ENCODE measurements around the gene STK38L. TPM values are rescaled to one million over a fixed set of nuclear protein-coding genes. Genes with fewer than 3 reads are reported as not detected.

Gene STK38L
- total RNA-seq, 4 donors from 2014 or later = 26.9 to 69.3 (median 49.9) TPM

GRCh38 chr12:27337376-27337775 is 93.3 kb downstream of the STK38L start:
- no peak for DNase-seq
- no peaks in the 10 kb centered on the region for H3K27me3 ChIP-seq
- intact Hi-C loops (cut with DNase I; ENCODE audit: low total_unique reads) = no loop called here

DNA sequence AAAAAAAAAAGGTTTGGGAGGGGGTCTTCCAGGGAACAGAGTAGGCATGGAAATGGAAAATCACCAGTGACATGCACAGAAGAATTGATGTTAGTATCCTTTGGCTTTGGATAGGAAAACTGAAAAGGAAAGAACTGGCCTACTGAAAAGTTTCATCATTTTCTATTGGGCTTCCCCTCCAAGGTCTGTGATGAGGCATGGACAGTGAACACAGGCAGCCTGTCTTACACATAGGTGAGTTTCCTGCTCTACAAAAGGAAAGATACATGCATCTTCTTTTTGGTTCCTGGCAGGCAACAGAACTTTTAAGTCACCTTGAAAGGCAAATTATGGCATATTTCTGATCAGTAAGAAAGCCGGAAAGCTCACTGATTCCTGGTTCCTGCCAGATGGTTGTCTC is 94.4 kb downstream of the STK38L start:
- Histone ChIP-seq H3K36me3 (no peaks in the 10 kb centered on the region), H3K4me3 (no peak overlapping the region), H3K27ac (no peak overlapping the region), H3K27me3 (no peaks in the 10 kb centered on the region), H3K4me1 (no peaks in the 10 kb centered on the region), H3K9me3 (no peaks in the 10 kb centered on the region)
- intact Hi-C loops (cut with DNase I; ENCODE audit: low total_unique reads) = no loop called here
- no peak for DNase-seq
- TF ChIP-seq CTCF (IDR thresholded peaks at IDR 0.05) (no peak), POLR2A (IDR thresholded peaks at IDR 0.05) (no peak)

More at GRCh38 chr12:27337376-27337775, 93.3 kb downstream of the STK38L start:
- Histone ChIP-seq H3K4me1 (no peaks in the 10 kb centered on the region), H3K4me3 (no peak overlapping the region), H3K9me3 (no peaks in the 10 kb centered on the region), H3K27ac (no peak overlapping the region), H3K36me3 (no peaks in the 10 kb centered on the region)
- TF ChIP-seq CTCF (IDR thresholded peaks at IDR 0.05) = no peak
- no peak for TF ChIP-seq POLR2A (IDR thresholded peaks at IDR 0.05)

GRCh38 chr12:27340971-27341370 is 96.9 kb downstream of the STK38L start:
- Histone ChIP-seq H3K27me3 (no peaks in the 10 kb centered on the region), H3K27ac (no peak overlapping the region), H3K4me1 (no peaks in the 10 kb centered on the region), H3K9me3 (no peaks in the 10 kb centered on the region), H3K4me3 (no peak overlapping the region), H3K36me3 (no peaks in the 10 kb centered on the region)
- DNase-seq = no peak
- TF ChIP-seq CTCF (IDR thresholded peaks at IDR 0.05) (no peak), POLR2A (IDR thresholded peaks at IDR 0.05) (no peak)
- intact Hi-C loops (cut with DNase I; ENCODE audit: low total_unique reads) = no loop called here

GRCh38 chr12:27342536-27342935 is 98.5 kb downstream of the STK38L start:
- no peak overlapping the region for H3K4me3 ChIP-seq
- TF ChIP-seq POLR2A (IDR thresholded peaks at IDR 0.05) = no peak
- TF ChIP-seq CTCF (IDR thresholded peaks at IDR 0.05) = no peak
- H3K9me3 ChIP-seq = no peaks in the 10 kb centered on the region
- no peak for DNase-seq
- no peaks in the 10 kb centered on the region for H3K4me1 ChIP-seq
- no peaks in the 10 kb centered on the region for H3K36me3 ChIP-seq
- intact Hi-C loops (cut with DNase I; ENCODE audit: low total_unique reads) = no loop called here
- no peaks in the 10 kb centered on the region for H3K27me3 ChIP-seq
- H3K27ac ChIP-seq = no peak overlapping the region

DNA sequence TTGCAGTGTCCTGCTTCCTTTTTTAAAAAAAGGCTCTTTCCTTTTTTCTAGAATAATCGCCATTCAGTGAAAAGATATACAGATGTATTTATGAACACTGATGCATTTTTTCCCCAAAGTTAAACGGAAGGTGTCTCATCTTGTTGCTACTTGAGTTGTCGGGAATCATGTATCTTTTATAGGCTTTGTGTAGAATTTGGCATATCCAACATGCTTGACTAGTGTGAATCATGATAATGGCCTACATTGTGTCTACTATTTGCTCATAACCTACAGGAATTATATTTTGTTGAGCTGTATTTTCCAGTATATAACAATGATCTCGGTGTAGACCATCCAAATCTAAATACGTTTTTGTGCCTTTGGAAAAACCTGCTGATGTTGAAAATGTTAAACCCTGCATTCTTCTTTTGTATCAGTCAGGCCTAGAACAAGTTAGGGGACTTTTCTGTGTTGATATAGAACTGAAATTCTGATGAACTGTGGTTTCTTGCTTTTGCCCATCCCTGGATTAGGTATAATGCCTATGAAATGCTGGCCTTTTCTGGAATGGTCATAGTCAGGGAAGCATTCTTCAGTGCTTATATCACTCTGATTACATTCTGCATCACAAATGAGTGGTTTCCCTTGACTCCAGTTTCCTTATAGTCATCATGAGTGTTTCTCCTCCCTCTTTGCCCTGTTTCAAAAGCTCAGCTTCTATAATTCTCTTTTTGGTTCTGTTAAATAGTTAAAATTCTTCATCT is 99.3 kb downstream of the STK38L start:
- Histone ChIP-seq H3K4me1 (no peaks in the 10 kb centered on the region), H3K9me3 (no peaks in the 10 kb centered on the region), H3K27ac (no peak overlapping the region), H3K27me3 (no peaks in the 10 kb centered on the region), H3K36me3 (no peaks in the 10 kb centered on the region), H3K4me3 (no peak overlapping the region)
- no peak for TF ChIP-seq POLR2A (IDR thresholded peaks at IDR 0.05)
- intact Hi-C loops (cut with DNase I; ENCODE audit: low total_unique reads) = no loop called here
- no peak for DNase-seq
